BLaER1 treated with 17β-estradiol and CSF1 and Interleukin-3, amounts not matched to agents 10 nM and 100 nM (cell line): Measurements from ENCODE around the gene HSD3B7.

Experiments used
- H3K27ac ChIP-seq, 11 experiments: shearing (Covaris generic); formaldehyde crosslinking; 2 replicates each; pipeline ENCODE4 v1.8.1; 2022
- H3K27me3 ChIP-seq, 11 experiments: shearing (Covaris generic); formaldehyde crosslinking; 2 replicates each; pipeline ENCODE4 v1.8.1; 2022
- H3K36me3 ChIP-seq, 11 experiments: shearing (Covaris generic); formaldehyde crosslinking; 2 replicates each; pipeline ENCODE4 v1.8.1; 2022
- H3K4me1 ChIP-seq, 10 experiments: shearing (Covaris generic); formaldehyde crosslinking; 2 replicates each; pipeline ENCODE4 v1.8.1; 2022
- H3K4me2 ChIP-seq, 11 experiments: shearing (Covaris generic); formaldehyde crosslinking; 2 replicates each; pipeline ENCODE4 v1.8.1; 2022
- H3K4me3 ChIP-seq, 10 experiments: shearing (Covaris generic); formaldehyde crosslinking; 2 replicates each; pipeline ENCODE4 v1.8.1; 2022
- H3K9ac ChIP-seq, 11 experiments: shearing (Covaris generic); formaldehyde crosslinking; 2 replicates each; pipeline ENCODE4 v1.8.1; 2022
- H3K9me3 ChIP-seq, 11 experiments: shearing (Covaris generic); formaldehyde crosslinking; replicated peaks in 1 of 11; 2 replicates each; pipeline ENCODE4 v1.8.1; 2022
- H4K20me1 ChIP-seq, 11 experiments: shearing (Covaris generic); formaldehyde crosslinking; 2 replicates each; pipeline ENCODE4 v1.8.1; 2022
- Cebpa-rat ChIP-seq, 11 experiments: shearing (Covaris generic); IDR thresholded peaks; 2 replicates each; pipeline ENCODE4 v1.8.1; 2022

Gene HSD3B7

GRCh38 chr16:30983898-30984610, 953 bp upstream of the HSD3B7 start:
- H3K36me3 ChIP-seq = peaks cover 52 to 88% (median 72%) of the 10 kb centered on the region in 11 experiments
- H3K27ac ChIP-seq = peak overlapping the region in 5 of 11 experiments; percentile 2 to 41 (median 34); a peak in 6 of 22 replicates
- H3K4me1 ChIP-seq = peaks cover 9 to 36% (median 18%) of the 10 kb centered on the region in 10 experiments; a peak in 17 of 20 replicates
- H3K4me3 ChIP-seq = no peak overlapping the region
- H3K4me2 ChIP-seq = peak overlapping the region in 5 of 11 experiments; percentile 16 to 43 (median 28); a peak in 6 of 22 replicates
- no peaks in the 10 kb centered on the region for H3K27me3 ChIP-seq
- no peaks in the 10 kb centered on the region for H3K9me3 ChIP-seq
- TF ChIP-seq Cebpa-rat (IDR thresholded peaks at IDR 0.05) = no peak
- peak overlapping the region in 9 of 11 experiments; percentile 3 to 56 (median 36); a peak in 11 of 22 replicates for H3K9ac ChIP-seq
- peaks cover 0 to 49% (median 24%) of the 10 kb centered on the region in 11 experiments; a peak in 17 of 22 replicates for H4K20me1 ChIP-seq

- no peak for TF ChIP-seq Cebpa-rat (IDR thresholded peaks at IDR 0.05)
- H3K4me2 ChIP-seq = peak overlapping the region in 9 of 11 experiments; percentile 9 to 98 (median 57); a peak in 13 of 22 replicates
- peaks cover 0 to 37% (median 24%) of the 10 kb centered on the region in 11 experiments; a peak in 17 of 22 replicates for H4K20me1 ChIP-seq
- H3K4me3 ChIP-seq = peak overlapping the region in 3 of 10 experiments; percentile 45 to 55 (median 53); a peak in 6 of 20 replicates
- peak overlapping the region in 4 of 11 experiments; percentile 42 to 78 (median 58); a peak in 6 of 22 replicates for H3K9ac ChIP-seq
- peaks cover 39 to 73% (median 59%) of the 10 kb centered on the region in 11 experiments for H3K36me3 ChIP-seq
- H3K9me3 ChIP-seq = no peaks in the 10 kb centered on the region
- H3K4me1 ChIP-seq = peaks cover 9 to 36% (median 18%) of the 10 kb centered on the region in 10 experiments; a peak in 17 of 20 replicates
- no peaks in the 10 kb centered on the region for H3K27me3 ChIP-seq
- peak overlapping the region in 5 of 11 experiments; percentile 31 to 48 (median 37); a peak in 7 of 22 replicates for H3K27ac ChIP-seq
These were observed 558 bp downstream of the HSD3B7 start for GRCh38 chr16:30985401-30986128.

- Histone ChIP-seq H3K27me3 (no peaks in the 10 kb centered on the region), H3K36me3 (peaks cover 31 to 66% (median 51%) of the 10 kb centered on the region in 11 experiments), H3K4me3 (peak overlapping the region in 2 of 10 experiments; percentile 53 to 55; a peak in 3 of 20 replicates), H3K9ac (peak overlapping the region in 2 of 11 experiments; percentile 73 to 78; a peak in 3 of 22 replicates), H3K9me3 (no peaks in the 10 kb centered on the region), H3K4me1 (peaks cover 9 to 36% (median 18%) of the 10 kb centered on the region in 10 experiments; a peak in 17 of 20 replicates), H3K27ac (peak overlapping the region in 1 of 11 experiments; percentile 5; a peak in 1 of 22 replicates), H4K20me1 (peaks cover 0 to 37% (median 24%) of the 10 kb centered on the region in 11 experiments; a peak in 17 of 22 replicates), H3K4me2 (peak overlapping the region in 2 of 11 experiments; percentile 91 to 98; a peak in 4 of 22 replicates)
- TF ChIP-seq Cebpa-rat (IDR thresholded peaks at IDR 0.05) = no peak
These were observed 1.4 kb downstream of the HSD3B7 start for GRCh38 chr16:30986129-30986991.

- H3K9me3 ChIP-seq = no peaks in the 10 kb centered on the region
- no peaks in the 10 kb centered on the region for H3K27me3 ChIP-seq
- H3K27ac ChIP-seq = no peak overlapping the region
- H3K36me3 ChIP-seq = peaks cover 20 to 53% (median 39%) of the 10 kb centered on the region in 11 experiments
- no peak overlapping the region for H3K4me2 ChIP-seq
- H3K4me1 ChIP-seq = peaks cover 9 to 36% (median 23%) of the 10 kb centered on the region in 10 experiments; a peak in 18 of 20 replicates
- no peak overlapping the region for H3K9ac ChIP-seq
- no peak for TF ChIP-seq Cebpa-rat (IDR thresholded peaks at IDR 0.05)
- H4K20me1 ChIP-seq = peaks cover 0 to 23% (median 21%) of the 10 kb centered on the region in 11 experiments; a peak in 17 of 22 replicates
- H3K4me3 ChIP-seq = no peak overlapping the region
These were observed 2.7 kb downstream of the HSD3B7 start for GRCh38 chr16:30987581-30988190.

- Histone ChIP-seq H3K9me3 (no peaks in the 10 kb centered on the region), H4K20me1 (peaks cover 0 to 5% (median 3%) of the 10 kb centered on the region in 11 experiments; a peak in 13 of 22 replicates), H3K36me3 (peaks cover 1 to 34% (median 21%) of the 10 kb centered on the region in 11 experiments; a peak in 19 of 22 replicates), H3K9ac (no peak overlapping the region), H3K27me3 (no peaks in the 10 kb centered on the region), H3K4me1 (peaks cover under 1 to 42% (median 20%) of the 10 kb centered on the region in 10 experiments; a peak in 16 of 20 replicates), H3K4me3 (no peak overlapping the region), H3K27ac (no peak overlapping the region), H3K4me2 (no peak overlapping the region)
- no peak for TF ChIP-seq Cebpa-rat (IDR thresholded peaks at IDR 0.05)
These were observed 4.6 kb downstream of the HSD3B7 start for GRCh38 chr16:30989469-30990047.

GRCh38 chr16:30990105-30990504, 5.1 kb downstream of the HSD3B7 start:
- no peak for TF ChIP-seq Cebpa-rat (IDR thresholded peaks at IDR 0.05)
- no peak overlapping the region for H3K4me3 ChIP-seq
- H3K4me2 ChIP-seq = no peak overlapping the region
- no peaks in the 10 kb centered on the region for H3K27me3 ChIP-seq
- H3K4me1 ChIP-seq = peaks cover 0 to 38% (median 16%) of the 10 kb centered on the region in 10 experiments; a peak in 16 of 20 replicates
- no peak overlapping the region for H3K27ac ChIP-seq
- no peaks in the 10 kb centered on the region for H3K9me3 ChIP-seq
- H3K36me3 ChIP-seq = peaks cover 0 to 30% (median 19%) of the 10 kb centered on the region in 11 experiments; a peak in 15 of 22 replicates
- no peak overlapping the region for H3K9ac ChIP-seq
- no peaks in the 10 kb centered on the region; a peak in 2 of 22 replicates for H4K20me1 ChIP-seq

GRCh38 chr16:30991052-30991451, 6.0 kb downstream of the HSD3B7 start:
- Histone ChIP-seq H3K9me3 (no peaks in the 10 kb centered on the region), H3K36me3 (peaks cover 0 to 24% (median 10%) of the 10 kb centered on the region in 11 experiments; a peak in 14 of 22 replicates)

More at GRCh38 chr16:30991052-30991451, 6.0 kb downstream of the HSD3B7 start:
- H3K4me2 ChIP-seq = no peak overlapping the region
- TF ChIP-seq Cebpa-rat (IDR thresholded peaks at IDR 0.05) = no peak
- H3K27me3 ChIP-seq = no peaks in the 10 kb centered on the region
- H3K9ac ChIP-seq = no peak overlapping the region
- no peak overlapping the region for H3K27ac ChIP-seq
- H4K20me1 ChIP-seq = no peaks in the 10 kb centered on the region; a peak in 1 of 22 replicates
- H3K4me1 ChIP-seq = peaks cover 0 to 30% (median 12%) of the 10 kb centered on the region in 10 experiments; a peak in 10 of 20 replicates
- no peak overlapping the region for H3K4me3 ChIP-seq
